ENCODE results near the gene TRIO. TPM values are rescaled to one million over a fixed set of nuclear protein-coding genes. Genes with fewer than 3 reads are reported as not detected.

The TRIO gene
- total and polyA plus RNA-seq, 2 donors (not counting 3 experiments of a cell fraction or from before 2014, with no cell fraction given), result 82.9 to 248 TPM

GRCh38 chr5:14471507-14471906, 328.4 kb downstream of the TRIO start:
- FAIRE-seq (no peak), DNase-seq (ENCODE audit: low read depth, low spot score) (no peak)
- Histone ChIP-seq H3K4me2 (ENCODE audit: insufficient read depth, low read length) (no peak overlapping the region), H3K4me3 (replicated peaks in 1 of 3; ENCODE audit: insufficient read depth in 1 of 3, low read depth in 1 of 3, low read length in 3 of 3) (no peak overlapping the region), H3K4me1 (ENCODE audit: control insufficient read depth, extremely low read depth, insufficient read depth, low read length) (peaks cover 8% of the 10 kb centered on the region), H3K9me3 (replicated peaks; ENCODE audit: control insufficient read depth, insufficient read depth, low read length) (no peaks in the 10 kb centered on the region), H2AFZ (ENCODE audit: low read depth, low read length) (no peak overlapping the region), H4K20me1 (replicated peaks; ENCODE audit: control insufficient read depth, extremely low read depth, insufficient read depth, low read length) (no peaks in the 10 kb centered on the region), H3K9ac (replicated peaks; ENCODE audit: extremely low read depth, insufficient read depth, low read length) (no peak overlapping the region), H3K9me1 (replicated peaks; ENCODE audit: control insufficient read depth, extremely low read depth, insufficient read depth, low read length) (no peaks in the 10 kb centered on the region), H3K36me3 (ENCODE audit: control insufficient read depth in 2 of 2, extremely low read depth in 1 of 2, insufficient read depth in 2 of 2, low read length in 2 of 2) (peaks cover 12 to 20% of the 10 kb centered on the region in 2 experiments), H3K27me3 (ENCODE audit: control insufficient read depth in 2 of 2, insufficient read depth in 2 of 2, low read length in 2 of 2) (no peaks in the 10 kb centered on the region), H3K79me2 (ENCODE audit: control insufficient read depth, insufficient read depth, low read length) (no peaks in the 10 kb centered on the region), H3K27ac (ENCODE audit: insufficient read depth, low read depth, low read length) (no peak overlapping the region)
- dilution Hi-C loops (cut with MboI; ENCODE audit: extremely low pct_ligation_motif_present, low sequenced_read_pairs), result no loop called here
- CTCF ChIA-PET, result no interaction called here
- no TSS peak for BruUV-seq (replicated peaks)
- POLR2A ChIA-PET, result no interaction called here
- intact Hi-C loops (cut with micrococcal nuclease), result no loop called here
- TF ChIP-seq CTCF (IDR thresholded peaks at IDR 0.05; ENCODE audit: extremely low read depth in 1 of 2, insufficient read depth in 1 of 2, low read depth in 1 of 2, low read length in 2 of 2) (no peak), FOS (IDR thresholded peaks at IDR 0.05; ENCODE audit: borderline replicate concordance, insufficient read depth, low read length) (no peak), MYC (IDR thresholded peaks at IDR 0.05; ENCODE audit: low read depth, low read length) (no peak), JUN (IDR thresholded peaks at IDR 0.05; ENCODE audit: borderline replicate concordance, insufficient read depth, insufficient read length, low read depth) (no peak), POLR2AphosphoS5 (IDR thresholded peaks at IDR 0.05; ENCODE audit: insufficient read depth, low read depth, low read length) (no peak), MAX (IDR thresholded peaks at IDR 0.05; ENCODE audit: insufficient read depth, insufficient read length) (no peak), GATA2 (IDR thresholded peaks at IDR 0.05; ENCODE audit: insufficient read depth, insufficient read length, low read depth, low read length) (no peak), POLR2A (IDR thresholded peaks at IDR 0.05; ENCODE audit: low read depth, low read length) (no peak), EZH2 (IDR thresholded peaks at IDR 0.05; ENCODE audit: borderline replicate concordance, low read depth, low read length, severe bottlenecking) (no peak)
